T-helper 2 cell treated with Interferon-gamma antibody and Interleukin-4, amounts not matched to agents 5 μg/mL and 100 μg/mL, for 36 hours (primary cell): Measurements from ENCODE around the gene NRG3.

Experiments
- DNase-seq: peaks from one replicate; pipeline ENCODE4 v3.0.0; 2021; ENCODE audit warnings: low spot score
- H3K27ac Mint-ChIP-seq: one replicate; pipeline ENCODE4 v1.8.0; 2021; ENCODE audit warnings: mild to moderate bottlenecking, mixed read lengths
- H3K27me3 Mint-ChIP-seq: one replicate; pipeline ENCODE4 v1.8.0; 2021; ENCODE audit warnings: low read depth, mixed read lengths
- H3K36me3 Mint-ChIP-seq: one replicate; pipeline ENCODE4 v1.8.0; 2021; ENCODE audit warnings: low read depth, mixed read lengths
- H3K4me1 Mint-ChIP-seq: one replicate; pipeline ENCODE4 v1.8.0; 2021; ENCODE audit warnings: low read depth, mixed read lengths
- H3K4me3 Mint-ChIP-seq: one replicate; pipeline ENCODE4 v1.8.0; 2022; ENCODE audit warnings: mild to moderate bottlenecking, moderate library complexity, mixed read lengths
- H3K9me3 Mint-ChIP-seq: one replicate; pipeline ENCODE4 v1.8.0; 2021; ENCODE audit warnings: mixed read lengths

NRG3 gene

DNA sequence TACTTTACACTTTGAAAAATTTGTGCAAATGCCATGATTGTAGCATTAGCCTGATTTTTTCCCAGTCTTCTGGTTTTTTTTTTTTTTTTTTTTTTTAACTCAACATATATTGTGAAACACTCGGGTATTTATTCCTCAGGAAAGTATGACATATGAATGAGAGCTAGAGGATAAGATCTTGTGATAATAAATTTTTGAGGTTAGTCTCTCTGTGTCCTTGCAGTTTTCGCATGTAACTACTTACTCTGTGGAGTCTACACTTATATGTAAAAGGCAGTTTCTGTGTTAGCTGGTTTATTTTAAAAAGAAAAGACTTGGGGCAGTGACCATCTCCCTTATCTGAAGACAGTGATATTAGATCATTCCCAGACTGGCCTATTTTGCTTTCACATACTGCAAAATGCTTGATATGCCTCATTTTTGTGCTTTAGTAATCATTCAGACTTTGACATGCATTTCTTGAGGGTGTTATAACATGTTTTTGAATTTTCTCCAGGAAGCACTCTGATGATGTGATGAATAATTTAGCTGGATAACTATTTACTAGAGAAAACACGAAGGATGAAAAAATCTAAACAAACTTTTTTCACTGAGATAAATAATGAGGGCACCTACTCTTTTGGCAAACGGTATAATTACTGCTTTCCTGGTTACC is 371.0 kb downstream of the NRG3 start:
- H3K36me3 Mint-ChIP-seq: no peaks in the 10 kb centered on the region
- peaks cover 4% of the 10 kb centered on the region for H3K9me3 Mint-ChIP-seq
- H3K27me3 Mint-ChIP-seq: no peaks in the 10 kb centered on the region
- H3K4me1 Mint-ChIP-seq: no peaks in the 10 kb centered on the region
- no peak overlapping the region for H3K27ac Mint-ChIP-seq
- DNase-seq: no peak
- no peak overlapping the region for H3K4me3 Mint-ChIP-seq

DNA sequence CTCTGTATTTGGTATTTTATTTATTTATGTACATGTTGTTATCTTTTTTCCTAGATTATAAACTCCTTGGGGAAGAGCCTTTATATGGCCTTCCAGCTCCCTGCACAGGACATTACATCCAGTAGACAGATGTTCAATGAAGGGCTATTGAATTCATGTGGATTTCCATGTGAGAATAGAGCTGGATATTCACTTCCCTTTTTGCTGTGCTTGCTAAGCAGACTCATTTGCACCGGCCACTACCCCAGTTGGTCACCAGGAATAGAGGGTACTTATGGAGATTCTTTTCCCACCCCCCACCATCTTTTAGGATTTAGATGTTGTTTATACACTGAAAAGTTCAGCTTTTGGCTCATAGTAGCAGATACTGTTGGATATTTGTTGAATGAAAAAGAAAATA is 374.1 kb downstream of the NRG3 start:
- no peaks in the 10 kb centered on the region for H3K4me1 Mint-ChIP-seq
- no peak for DNase-seq
- H3K27ac Mint-ChIP-seq: no peak overlapping the region
- H3K4me3 Mint-ChIP-seq: no peak overlapping the region
- H3K36me3 Mint-ChIP-seq: no peaks in the 10 kb centered on the region
- peaks cover 11% of the 10 kb centered on the region for H3K9me3 Mint-ChIP-seq
- no peaks in the 10 kb centered on the region for H3K27me3 Mint-ChIP-seq

DNA sequence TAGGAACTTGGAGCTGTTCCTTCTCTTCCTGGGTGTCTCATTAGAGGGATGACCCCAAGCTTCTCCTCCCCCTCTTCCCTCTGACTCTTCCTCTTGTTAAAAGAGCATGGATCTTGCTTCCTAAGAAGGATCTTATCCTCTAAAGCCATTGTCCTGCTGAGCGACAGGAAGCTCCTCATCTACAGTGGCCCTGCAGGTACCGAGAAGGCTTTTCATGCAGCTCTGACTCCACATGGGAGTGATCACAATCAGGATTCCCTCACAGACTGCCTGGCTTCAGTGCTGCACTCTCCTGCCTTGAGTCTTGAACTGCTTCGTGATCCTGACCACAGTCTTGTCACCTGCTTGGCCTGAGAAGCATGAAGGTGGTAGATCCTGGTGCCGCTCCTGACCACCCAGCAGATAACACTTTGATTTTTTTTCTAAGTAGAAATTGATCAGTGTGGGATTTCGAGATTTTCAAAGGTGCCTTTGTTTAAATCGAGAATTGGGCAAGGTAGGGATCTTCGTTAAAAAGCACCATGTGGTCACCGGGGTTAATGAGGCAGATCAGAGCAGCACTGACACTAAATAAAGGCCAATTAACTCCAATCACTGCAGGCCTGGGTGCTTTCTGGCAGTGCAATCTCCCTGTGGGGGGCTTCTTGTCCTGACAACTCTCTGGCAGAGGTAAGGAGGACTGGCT is 376.4 kb downstream of the NRG3 start:
- H3K27ac Mint-ChIP-seq: no peak overlapping the region
- DNase-seq: no peak
- H3K4me1 Mint-ChIP-seq: no peaks in the 10 kb centered on the region
- no peak overlapping the region for H3K4me3 Mint-ChIP-seq
- H3K9me3 Mint-ChIP-seq: peaks cover 14% of the 10 kb centered on the region
- H3K27me3 Mint-ChIP-seq: no peaks in the 10 kb centered on the region
- no peaks in the 10 kb centered on the region for H3K36me3 Mint-ChIP-seq

DNA sequence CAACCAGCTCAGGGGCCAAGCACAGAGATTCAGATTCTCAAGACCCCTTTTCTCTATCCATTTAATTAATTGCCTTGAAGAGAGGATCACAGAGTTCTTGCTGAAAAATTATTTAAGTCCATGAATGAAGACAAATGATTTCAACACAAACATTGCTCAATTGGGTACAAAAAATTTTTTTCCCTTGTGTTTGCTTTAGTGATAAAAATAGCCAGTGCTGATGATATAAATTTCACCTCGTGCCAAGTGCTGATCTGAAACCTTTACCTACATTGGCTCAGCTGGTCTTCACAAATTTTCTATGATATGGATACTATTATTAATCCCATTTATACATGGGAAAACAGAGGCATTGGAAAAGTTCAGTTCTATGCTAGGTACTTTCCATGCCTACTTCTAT is 377.1 kb downstream of the NRG3 start:
- Mint-ChIP-seq H3K4me1 (no peaks in the 10 kb centered on the region), H3K27ac (no peak overlapping the region), H3K36me3 (no peaks in the 10 kb centered on the region), H3K4me3 (no peak overlapping the region), H3K27me3 (no peaks in the 10 kb centered on the region), H3K9me3 (peaks cover 18% of the 10 kb centered on the region)
- DNase-seq: no peak

DNA sequence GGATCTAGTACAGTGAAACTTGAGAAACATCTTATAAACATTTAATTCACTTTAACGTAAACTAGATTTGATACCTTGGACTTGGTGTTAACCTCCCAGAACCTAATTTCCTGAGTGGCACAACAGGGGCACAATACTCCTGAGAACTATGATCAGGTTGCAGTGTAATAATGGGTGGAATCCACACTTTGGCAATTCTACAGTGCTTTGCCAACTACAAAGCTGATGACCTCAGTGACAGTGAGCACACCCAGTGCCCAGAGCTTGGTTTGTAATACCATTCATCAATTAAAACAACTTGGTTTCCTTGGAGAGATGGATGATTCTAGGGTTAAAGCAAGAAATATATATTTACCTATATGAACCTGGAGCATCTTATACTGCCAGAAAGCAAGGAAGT is 379.2 kb downstream of the NRG3 start:
- no peaks in the 10 kb centered on the region for H3K36me3 Mint-ChIP-seq
- peaks cover 18% of the 10 kb centered on the region for H3K9me3 Mint-ChIP-seq
- no peak overlapping the region for H3K4me3 Mint-ChIP-seq
- no peaks in the 10 kb centered on the region for H3K27me3 Mint-ChIP-seq
- DNase-seq: no peak
- no peak overlapping the region for H3K27ac Mint-ChIP-seq
- no peaks in the 10 kb centered on the region for H3K4me1 Mint-ChIP-seq

DNA sequence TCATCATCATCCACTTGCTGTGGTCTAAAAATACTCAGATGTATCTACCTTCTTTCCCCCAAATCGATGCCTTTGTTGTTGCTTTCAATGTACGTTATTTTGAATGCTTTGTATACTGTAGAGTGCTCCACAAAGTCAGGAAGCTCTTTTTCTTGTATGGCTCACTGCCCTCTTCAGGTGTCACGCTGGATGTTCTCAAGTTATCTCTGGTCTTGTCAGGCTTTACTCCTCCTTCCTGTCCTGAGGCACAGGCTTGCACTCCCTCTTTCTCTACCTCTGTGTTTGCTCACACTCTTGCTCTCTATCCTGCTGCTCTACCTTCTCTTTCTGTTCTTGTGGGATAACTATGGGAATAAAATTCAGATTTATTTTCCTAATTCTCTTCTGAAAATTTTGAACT is 381.3 kb downstream of the NRG3 start:
- H3K36me3 Mint-ChIP-seq: no peaks in the 10 kb centered on the region
- H3K9me3 Mint-ChIP-seq: peaks cover 16% of the 10 kb centered on the region
- no peak for DNase-seq
- no peak overlapping the region for H3K4me3 Mint-ChIP-seq
- no peak overlapping the region for H3K27ac Mint-ChIP-seq
- H3K4me1 Mint-ChIP-seq: no peaks in the 10 kb centered on the region
- H3K27me3 Mint-ChIP-seq: no peaks in the 10 kb centered on the region

DNA sequence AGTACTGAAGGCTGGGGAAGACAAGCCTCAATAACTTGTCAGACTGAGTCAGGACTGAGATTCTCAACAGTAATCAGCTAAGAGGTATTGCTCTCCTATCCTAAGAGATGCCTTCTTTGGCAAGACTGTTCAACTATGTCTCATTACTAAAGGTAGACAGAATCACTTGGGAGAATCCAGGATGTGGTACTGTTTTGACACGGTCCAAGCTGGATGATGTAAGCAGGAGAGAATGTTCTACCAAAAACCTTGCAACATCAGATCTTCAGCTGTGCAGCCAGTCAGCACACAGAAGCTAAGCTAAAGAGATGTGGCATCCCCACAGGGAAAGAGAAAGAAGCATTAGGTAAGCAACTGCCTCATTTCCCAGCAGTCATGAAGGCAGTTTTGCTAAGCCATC is 391.4 kb downstream of the NRG3 start:
- no peak for DNase-seq
- peaks cover 47% of the 10 kb centered on the region for H3K9me3 Mint-ChIP-seq
- no peaks in the 10 kb centered on the region for H3K27me3 Mint-ChIP-seq
- H3K4me3 Mint-ChIP-seq: no peak overlapping the region
- H3K4me1 Mint-ChIP-seq: no peaks in the 10 kb centered on the region
- no peaks in the 10 kb centered on the region for H3K36me3 Mint-ChIP-seq
- H3K27ac Mint-ChIP-seq: no peak overlapping the region

DNA sequence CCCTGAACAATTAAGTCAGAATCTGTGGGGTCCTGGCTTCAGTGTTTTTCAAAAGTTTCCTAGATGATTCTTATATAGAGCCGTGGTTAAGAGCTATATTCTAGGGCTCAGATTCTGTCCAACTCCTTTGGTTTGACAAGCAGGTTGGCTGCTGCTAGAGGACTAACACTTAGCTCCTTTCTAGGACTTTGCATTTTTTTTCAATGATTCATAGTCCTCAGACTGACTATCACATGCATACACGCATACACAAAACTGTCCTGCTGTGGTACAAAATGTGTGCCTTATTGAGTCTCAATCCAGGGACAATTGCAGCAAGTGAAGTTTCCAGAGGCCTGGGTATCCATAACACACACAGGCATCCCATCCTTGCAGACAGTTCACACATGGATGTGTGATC is 392.0 kb downstream of the NRG3 start:
- Mint-ChIP-seq H3K9me3 (peaks cover 47% of the 10 kb centered on the region), H3K4me3 (no peak overlapping the region), H3K27ac (no peak overlapping the region), H3K4me1 (no peaks in the 10 kb centered on the region), H3K36me3 (no peaks in the 10 kb centered on the region), H3K27me3 (no peaks in the 10 kb centered on the region)
- no peak for DNase-seq

DNA sequence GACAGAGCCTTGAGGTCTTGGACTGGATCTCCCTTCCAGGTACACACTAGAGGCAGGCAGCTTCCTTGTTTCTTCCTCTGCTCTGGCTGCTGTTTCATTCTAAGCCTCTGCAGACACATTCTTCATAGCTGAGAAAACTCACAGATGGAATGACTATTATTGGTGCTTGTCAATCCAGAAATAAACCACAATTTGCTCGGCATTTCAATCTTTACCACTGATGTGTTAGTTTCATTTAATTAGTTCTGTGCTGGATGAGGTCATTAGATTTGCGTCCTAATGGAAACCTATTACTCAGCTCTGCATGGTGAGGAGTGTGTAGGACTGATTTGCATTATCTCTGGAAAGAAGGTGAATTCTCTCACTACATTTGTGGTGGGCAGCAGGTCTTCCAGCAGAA is 392.5 kb downstream of the NRG3 start:
- Mint-ChIP-seq H3K27me3 (no peaks in the 10 kb centered on the region), H3K4me1 (no peaks in the 10 kb centered on the region), H3K36me3 (no peaks in the 10 kb centered on the region), H3K27ac (no peak overlapping the region), H3K4me3 (no peak overlapping the region), H3K9me3 (peaks cover 45% of the 10 kb centered on the region)
- no peak for DNase-seq

DNA sequence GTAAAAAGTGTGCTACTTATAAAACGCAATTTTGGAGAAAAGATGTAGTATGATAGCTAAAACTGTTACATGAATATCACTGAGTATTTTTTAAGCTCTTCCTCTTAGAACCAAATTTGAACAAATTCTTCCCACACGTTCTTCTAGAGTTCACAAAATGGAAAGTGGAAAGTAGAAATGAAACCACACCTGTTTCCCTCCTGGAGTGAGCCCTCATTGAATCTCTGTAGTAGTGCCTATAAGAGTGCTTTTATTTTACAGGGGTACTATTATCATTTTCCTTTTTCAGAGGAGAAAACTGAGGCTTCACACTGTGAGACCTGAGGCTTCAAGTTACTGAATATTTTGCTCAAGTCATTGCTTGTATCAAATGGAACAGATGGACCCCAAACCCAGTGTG is 393.0 kb downstream of the NRG3 start:
- peaks cover 41% of the 10 kb centered on the region for H3K9me3 Mint-ChIP-seq
- no peak for DNase-seq
- H3K4me3 Mint-ChIP-seq: no peak overlapping the region
- H3K27me3 Mint-ChIP-seq: no peaks in the 10 kb centered on the region
- no peak overlapping the region for H3K27ac Mint-ChIP-seq
- H3K4me1 Mint-ChIP-seq: no peaks in the 10 kb centered on the region
- H3K36me3 Mint-ChIP-seq: no peaks in the 10 kb centered on the region

DNA sequence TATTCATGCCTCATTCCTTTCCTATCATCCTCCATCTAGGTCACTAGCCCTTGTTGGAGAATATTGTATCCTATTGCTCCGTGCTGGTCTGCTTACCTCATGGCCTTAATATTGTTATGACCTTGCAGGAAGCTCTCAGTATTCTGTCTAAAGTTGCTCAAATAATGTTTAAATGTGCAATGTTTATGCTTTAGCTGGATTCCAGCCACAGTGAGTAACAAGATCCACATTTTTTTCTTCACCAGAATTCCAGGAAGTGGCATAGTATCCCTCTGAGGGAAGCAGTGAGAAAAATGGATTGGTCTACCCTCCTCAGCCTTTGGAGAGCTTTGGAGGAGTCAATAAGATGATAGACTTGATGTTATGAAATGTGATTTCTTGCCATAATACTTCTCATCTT is 402.6 kb downstream of the NRG3 start:
- H3K27ac Mint-ChIP-seq: no peak overlapping the region
- peaks cover 6% of the 10 kb centered on the region for H3K9me3 Mint-ChIP-seq
- no peaks in the 10 kb centered on the region for H3K36me3 Mint-ChIP-seq
- no peak overlapping the region for H3K4me3 Mint-ChIP-seq
- no peak for DNase-seq
- H3K27me3 Mint-ChIP-seq: no peaks in the 10 kb centered on the region
- no peaks in the 10 kb centered on the region for H3K4me1 Mint-ChIP-seq

DNA sequence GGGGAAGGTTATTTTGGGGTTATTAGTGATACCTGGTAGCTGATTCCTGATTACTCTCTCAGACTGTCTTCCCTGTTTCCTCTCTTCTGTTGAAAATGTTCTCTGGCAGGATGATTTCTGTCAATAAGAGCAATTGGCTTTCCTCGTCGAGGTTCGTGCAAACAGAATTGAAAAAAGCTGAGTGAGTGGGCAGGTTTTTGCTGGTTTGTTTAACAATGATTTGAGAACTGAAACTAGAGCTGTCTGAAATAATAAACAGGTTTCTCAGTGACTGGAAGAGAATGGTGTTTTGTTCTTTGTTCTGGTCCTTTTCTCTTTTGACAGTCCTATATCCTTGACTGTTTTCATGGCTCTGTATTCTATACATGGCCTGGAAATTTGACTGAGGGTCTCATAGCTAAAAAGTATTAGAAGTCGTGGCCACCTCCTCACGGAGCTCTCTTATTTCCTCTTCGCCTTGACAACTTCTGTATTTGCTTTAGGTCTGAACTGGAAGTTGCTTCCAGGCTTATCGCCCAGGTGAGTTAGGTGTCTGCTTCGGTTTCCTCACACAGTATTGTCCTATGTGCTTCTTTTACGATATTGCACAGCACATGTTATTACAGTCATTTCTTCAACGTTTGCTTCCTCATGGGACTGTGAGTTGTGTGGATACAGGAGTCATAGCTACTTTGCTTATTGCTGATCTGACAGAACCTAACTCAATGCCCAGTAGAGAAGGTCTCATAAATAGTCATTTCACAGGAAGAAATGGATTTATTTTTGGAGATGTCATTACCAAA is 403.6 kb downstream of the NRG3 start:
- H3K36me3 Mint-ChIP-seq: no peaks in the 10 kb centered on the region
- no peak for DNase-seq
- no peaks in the 10 kb centered on the region for H3K27me3 Mint-ChIP-seq
- no peak overlapping the region for H3K4me3 Mint-ChIP-seq
- H3K4me1 Mint-ChIP-seq: no peaks in the 10 kb centered on the region
- no peak overlapping the region for H3K27ac Mint-ChIP-seq
- H3K9me3 Mint-ChIP-seq: peaks cover 6% of the 10 kb centered on the region

DNA sequence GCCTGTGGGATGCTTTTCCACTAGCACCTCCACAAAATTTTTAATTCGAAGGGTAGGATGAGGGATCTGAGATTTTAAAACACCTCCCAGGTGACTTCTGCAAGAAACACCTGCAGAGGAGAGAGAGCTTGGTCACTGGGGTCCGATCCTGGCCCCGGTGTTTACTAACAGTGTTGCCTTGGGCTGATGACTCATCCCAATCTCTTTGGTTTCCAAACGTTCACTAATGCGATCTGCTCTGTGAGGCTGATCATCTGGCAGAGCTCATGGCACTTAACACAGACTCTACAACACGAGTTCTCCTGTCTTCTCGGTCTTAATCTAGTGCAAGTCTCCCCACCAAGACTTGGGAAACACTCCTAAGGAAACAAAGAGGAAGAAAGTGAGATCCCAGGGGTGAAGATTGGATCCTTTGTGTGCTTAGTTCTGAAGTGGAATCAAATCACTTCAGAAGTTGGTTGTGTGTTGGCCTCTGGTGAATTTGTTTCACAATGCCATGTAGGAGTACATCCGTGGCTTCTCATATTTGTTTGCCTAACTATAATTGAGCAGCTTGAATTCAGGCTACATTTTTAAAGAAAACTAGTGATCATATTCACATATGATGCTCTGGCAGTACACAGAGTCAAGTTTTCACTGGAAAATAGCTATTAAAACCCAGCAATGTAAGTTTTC is 407.9 kb downstream of the NRG3 start:
- Mint-ChIP-seq H3K4me3 (no peak overlapping the region), H3K9me3 (peaks cover 11% of the 10 kb centered on the region), H3K36me3 (no peaks in the 10 kb centered on the region), H3K4me1 (no peaks in the 10 kb centered on the region), H3K27me3 (no peaks in the 10 kb centered on the region), H3K27ac (no peak overlapping the region)
- DNase-seq: no peak

DNA sequence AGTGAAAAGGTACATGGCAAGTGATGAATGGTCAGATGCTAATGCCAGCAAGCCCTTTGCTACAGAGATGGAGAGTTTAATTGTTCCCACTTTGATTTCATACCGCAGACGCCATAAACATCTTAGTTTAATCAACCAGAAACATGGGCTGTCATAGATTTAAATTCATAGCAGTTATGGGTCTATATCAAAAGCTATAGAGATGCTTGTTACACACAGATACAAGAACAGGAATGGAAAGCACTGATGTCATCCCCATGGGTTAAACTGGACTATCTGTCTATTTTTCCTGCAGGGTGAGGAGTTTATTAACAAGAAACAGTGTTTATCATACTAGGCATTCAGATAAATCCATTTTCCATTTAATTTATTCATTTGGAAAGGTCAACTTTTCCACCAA is 409.2 kb downstream of the NRG3 start:
- peaks cover 11% of the 10 kb centered on the region for H3K9me3 Mint-ChIP-seq
- H3K36me3 Mint-ChIP-seq: no peaks in the 10 kb centered on the region
- H3K4me1 Mint-ChIP-seq: no peaks in the 10 kb centered on the region
- H3K27me3 Mint-ChIP-seq: no peaks in the 10 kb centered on the region
- no peak overlapping the region for H3K4me3 Mint-ChIP-seq
- H3K27ac Mint-ChIP-seq: no peak overlapping the region
- no peak for DNase-seq
